HL-60 (cell line): Measurements from ENCODE around the gene ADAMTS17.

Source experiments
- DNase-seq, 2 experiments: peaks; one replicate each; pipeline ENCODE4 v3.0.0-alpha.2; 2010 to 2020; ENCODE audit warnings: low read depth in 1 of 2, low spot score in 1 of 2
- H3K27ac ChIP-seq: fragments of 250-450 bp; sonication (Bioruptor Pico); replicated peaks from 2 replicates; pipeline ENCODE4 v1.5.1; 2020; ENCODE audit warnings: mild to moderate bottlenecking, moderate library complexity
- H3K27me3 ChIP-seq: fragments of 250-450 bp; sonication (Bioruptor Pico); 2 replicates; pipeline ENCODE4 v1.5.1; 2021; ENCODE audit warnings: mild to moderate bottlenecking, moderate library complexity; ENCODE audit not compliant: insufficient read depth, poor library complexity, severe bottlenecking
- H3K4me3 ChIP-seq: replicated peaks from 2 replicates; pipeline ENCODE4 v1.5.1; 2011; ENCODE audit warnings: mild to moderate bottlenecking, control low read depth, low read length; ENCODE audit not compliant: insufficient read depth
- CTCF ChIP-seq: IDR thresholded peaks from one replicate; pipeline ENCODE4 v1.5.1; 2011; ENCODE audit warnings: low read length, control low read depth, inconsistent platforms; ENCODE audit not compliant: insufficient read depth
- GABPA ChIP-seq: IDR thresholded peaks from 2 replicates; pipeline ENCODE4 v1.6.1; 2012; ENCODE audit warnings: low read depth
- POLR2AphosphoS5 ChIP-seq: IDR thresholded peaks from 2 replicates; pipeline ENCODE4 v1.6.1; 2012; ENCODE audit warnings: low read depth
- SPI1 ChIP-seq: IDR thresholded peaks from 2 replicates; pipeline ENCODE4 v1.6.1; 2012; ENCODE audit warnings: low read depth, mild to moderate bottlenecking, borderline replicate concordance
- TF ChIP-seq, protein P1 (sequence below): IDR thresholded peaks from 2 replicates; pipeline ENCODE4 v1.6.1; 2012; ENCODE audit warnings: low read depth; ENCODE audit not compliant: insufficient replicate concordance

Gene ADAMTS17

GRCh38 chr15:99979371-99979770, 362.4 kb downstream of the ADAMTS17 start:
- no peak for DNase-seq

GRCh38 chr15:99978426-99978825, 363.3 kb downstream of the ADAMTS17 start:
- Histone ChIP-seq H3K4me3 (no peak overlapping the region), H3K27me3 (peaks cover 2% of the 10 kb centered on the region), H3K27ac (no peak overlapping the region)
- TF ChIP-seq GABPA (no peak), POLR2AphosphoS5 (no peak), CTCF (no peak), SPI1 (no peak)
- TF ChIP-seq, protein P1, sequence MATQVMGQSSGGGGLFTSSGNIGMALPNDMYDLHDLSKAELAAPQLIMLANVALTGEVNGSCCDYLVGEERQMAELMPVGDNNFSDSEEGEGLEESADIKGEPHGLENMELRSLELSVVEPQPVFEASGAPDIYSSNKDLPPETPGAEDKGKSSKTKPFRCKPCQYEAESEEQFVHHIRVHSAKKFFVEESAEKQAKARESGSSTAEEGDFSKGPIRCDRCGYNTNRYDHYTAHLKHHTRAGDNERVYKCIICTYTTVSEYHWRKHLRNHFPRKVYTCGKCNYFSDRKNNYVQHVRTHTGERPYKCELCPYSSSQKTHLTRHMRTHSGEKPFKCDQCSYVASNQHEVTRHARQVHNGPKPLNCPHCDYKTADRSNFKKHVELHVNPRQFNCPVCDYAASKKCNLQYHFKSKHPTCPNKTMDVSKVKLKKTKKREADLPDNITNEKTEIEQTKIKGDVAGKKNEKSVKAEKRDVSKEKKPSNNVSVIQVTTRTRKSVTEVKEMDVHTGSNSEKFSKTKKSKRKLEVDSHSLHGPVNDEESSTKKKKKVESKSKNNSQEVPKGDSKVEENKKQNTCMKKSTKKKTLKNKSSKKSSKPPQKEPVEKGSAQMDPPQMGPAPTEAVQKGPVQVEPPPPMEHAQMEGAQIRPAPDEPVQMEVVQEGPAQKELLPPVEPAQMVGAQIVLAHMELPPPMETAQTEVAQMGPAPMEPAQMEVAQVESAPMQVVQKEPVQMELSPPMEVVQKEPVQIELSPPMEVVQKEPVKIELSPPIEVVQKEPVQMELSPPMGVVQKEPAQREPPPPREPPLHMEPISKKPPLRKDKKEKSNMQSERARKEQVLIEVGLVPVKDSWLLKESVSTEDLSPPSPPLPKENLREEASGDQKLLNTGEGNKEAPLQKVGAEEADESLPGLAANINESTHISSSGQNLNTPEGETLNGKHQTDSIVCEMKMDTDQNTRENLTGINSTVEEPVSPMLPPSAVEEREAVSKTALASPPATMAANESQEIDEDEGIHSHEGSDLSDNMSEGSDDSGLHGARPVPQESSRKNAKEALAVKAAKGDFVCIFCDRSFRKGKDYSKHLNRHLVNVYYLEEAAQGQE: no peak
- no peak for DNase-seq

More at GRCh38 chr15:99979371-99979770, 362.4 kb downstream of the ADAMTS17 start:
- Histone ChIP-seq H3K27ac (no peak overlapping the region), H3K27me3 (peaks cover 2% of the 10 kb centered on the region), H3K4me3 (no peak overlapping the region)
- TF ChIP-seq SPI1 (no peak), GABPA (no peak), CTCF (no peak), POLR2AphosphoS5 (no peak)
- TF ChIP-seq, protein P1: no peak

DNA sequence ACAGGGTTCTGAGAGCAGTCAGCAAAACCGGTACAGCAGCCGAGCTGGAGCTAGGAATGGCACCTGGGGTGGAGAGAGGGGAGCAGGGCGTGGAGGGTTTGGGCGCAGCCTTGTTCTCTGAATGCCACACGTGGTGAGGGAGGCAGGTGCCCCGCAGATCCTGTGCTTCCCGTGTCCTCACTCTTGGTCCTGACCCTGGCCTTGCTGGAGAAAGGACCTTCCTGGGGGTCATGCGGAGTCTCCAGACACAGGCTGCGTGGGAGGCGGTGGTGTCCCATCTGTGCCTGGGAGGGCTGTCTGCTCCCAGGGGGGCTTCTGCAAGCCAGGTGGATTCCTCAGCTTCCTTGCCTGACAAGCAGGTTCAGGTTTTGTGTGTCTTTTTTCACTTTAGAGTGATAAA, 363.8 kb downstream of the ADAMTS17 start:
- H3K27ac ChIP-seq: no peak overlapping the region
- DNase-seq: no peak
- H3K27me3 ChIP-seq: peaks cover 1% of the 10 kb centered on the region
- no peak overlapping the region for H3K4me3 ChIP-seq
- TF ChIP-seq GABPA (no peak), POLR2AphosphoS5 (no peak), CTCF (no peak)
- TF ChIP-seq, protein P1: no peak
